ENCODE measurements around the gene QRFPR. TPM values are rescaled to one million over a fixed set of nuclear protein-coding genes. Genes with fewer than 3 reads are reported as not detected.

The QRFPR gene
- total RNA-seq, 1 donor from 2014 or later = 0.21 TPM

DNA sequence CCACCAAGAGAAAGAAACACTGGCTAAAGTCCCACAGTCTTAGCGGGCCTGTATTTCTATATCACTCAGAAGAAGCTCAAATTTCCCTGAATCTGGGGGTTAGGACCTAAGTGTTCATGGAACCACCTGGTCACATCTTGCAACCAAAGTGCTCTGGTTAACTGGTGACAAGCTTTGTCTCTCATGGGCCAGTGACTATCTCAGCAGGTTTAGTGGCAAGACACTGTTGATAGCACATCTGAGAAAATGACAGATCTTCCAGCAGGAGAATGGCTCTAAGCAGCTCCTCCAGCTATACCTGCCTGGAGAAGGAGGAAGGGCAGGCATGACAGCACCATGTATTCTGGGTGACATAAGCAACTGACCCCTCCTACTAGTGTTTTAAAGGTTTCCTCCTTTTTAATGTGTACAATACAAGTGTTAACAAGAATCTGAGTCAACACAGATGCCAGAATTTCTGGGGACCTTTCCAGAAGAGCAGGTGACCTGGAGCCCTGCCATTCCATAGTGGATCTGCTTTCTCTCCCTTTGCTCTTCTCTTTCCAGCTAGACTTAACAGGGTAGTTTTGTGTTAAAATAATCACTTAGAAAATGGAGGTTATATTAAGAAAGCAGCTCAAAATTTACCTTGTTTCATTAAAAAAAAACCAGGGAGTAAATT is 17.3 kb upstream of the QRFPR start:
- TF ChIP-seq, protein P1, sequence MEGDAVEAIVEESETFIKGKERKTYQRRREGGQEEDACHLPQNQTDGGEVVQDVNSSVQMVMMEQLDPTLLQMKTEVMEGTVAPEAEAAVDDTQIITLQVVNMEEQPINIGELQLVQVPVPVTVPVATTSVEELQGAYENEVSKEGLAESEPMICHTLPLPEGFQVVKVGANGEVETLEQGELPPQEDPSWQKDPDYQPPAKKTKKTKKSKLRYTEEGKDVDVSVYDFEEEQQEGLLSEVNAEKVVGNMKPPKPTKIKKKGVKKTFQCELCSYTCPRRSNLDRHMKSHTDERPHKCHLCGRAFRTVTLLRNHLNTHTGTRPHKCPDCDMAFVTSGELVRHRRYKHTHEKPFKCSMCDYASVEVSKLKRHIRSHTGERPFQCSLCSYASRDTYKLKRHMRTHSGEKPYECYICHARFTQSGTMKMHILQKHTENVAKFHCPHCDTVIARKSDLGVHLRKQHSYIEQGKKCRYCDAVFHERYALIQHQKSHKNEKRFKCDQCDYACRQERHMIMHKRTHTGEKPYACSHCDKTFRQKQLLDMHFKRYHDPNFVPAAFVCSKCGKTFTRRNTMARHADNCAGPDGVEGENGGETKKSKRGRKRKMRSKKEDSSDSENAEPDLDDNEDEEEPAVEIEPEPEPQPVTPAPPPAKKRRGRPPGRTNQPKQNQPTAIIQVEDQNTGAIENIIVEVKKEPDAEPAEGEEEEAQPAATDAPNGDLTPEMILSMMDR (IDR thresholded peaks at IDR 0.05) = no peak
- H3K4me3 ChIP-seq = no peak overlapping the region
- no peak for DNase-seq (ENCODE audit: low spot score in 2 of 2)
- no peaks in the 10 kb centered on the region for H3K4me1 ChIP-seq
- H3K36me3 ChIP-seq = no peaks in the 10 kb centered on the region
- intact Hi-C loops (cut with DNase I) = no loop called here
- H3K27me3 ChIP-seq = no peaks in the 10 kb centered on the region
- H3K27ac ChIP-seq = no peak overlapping the region
- H3K9me3 ChIP-seq = no peaks in the 10 kb centered on the region

DNA sequence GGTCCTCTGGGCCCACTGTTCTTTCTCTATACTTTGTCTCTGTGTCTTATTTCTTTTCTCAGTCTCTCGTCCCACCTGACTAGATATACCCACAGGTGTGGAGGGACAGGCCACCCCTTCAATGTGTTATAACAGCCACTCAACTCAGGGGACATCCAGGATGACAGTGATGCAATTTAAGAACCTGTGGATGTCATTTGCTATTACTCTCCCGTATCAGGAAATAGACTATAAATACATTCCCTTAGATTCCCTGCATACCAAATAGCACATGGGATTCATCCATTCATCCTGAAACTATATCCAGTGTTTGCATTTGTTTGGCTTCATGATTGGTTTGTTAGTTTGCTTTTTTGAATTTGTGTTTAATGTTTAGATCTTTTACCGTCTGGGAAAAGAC is 16.6 kb upstream of the QRFPR start:
- no peak overlapping the region for H3K27ac ChIP-seq
- no peaks in the 10 kb centered on the region for H3K4me1 ChIP-seq
- no peaks in the 10 kb centered on the region for H3K9me3 ChIP-seq
- DNase-seq (ENCODE audit: low spot score in 2 of 2) = no peak
- H3K36me3 ChIP-seq = no peaks in the 10 kb centered on the region
- H3K4me3 ChIP-seq = no peak overlapping the region
- TF ChIP-seq, protein P1 (IDR thresholded peaks at IDR 0.05) = no peak
- intact Hi-C loops (cut with DNase I) = no loop called here
- H3K27me3 ChIP-seq = no peaks in the 10 kb centered on the region

DNA sequence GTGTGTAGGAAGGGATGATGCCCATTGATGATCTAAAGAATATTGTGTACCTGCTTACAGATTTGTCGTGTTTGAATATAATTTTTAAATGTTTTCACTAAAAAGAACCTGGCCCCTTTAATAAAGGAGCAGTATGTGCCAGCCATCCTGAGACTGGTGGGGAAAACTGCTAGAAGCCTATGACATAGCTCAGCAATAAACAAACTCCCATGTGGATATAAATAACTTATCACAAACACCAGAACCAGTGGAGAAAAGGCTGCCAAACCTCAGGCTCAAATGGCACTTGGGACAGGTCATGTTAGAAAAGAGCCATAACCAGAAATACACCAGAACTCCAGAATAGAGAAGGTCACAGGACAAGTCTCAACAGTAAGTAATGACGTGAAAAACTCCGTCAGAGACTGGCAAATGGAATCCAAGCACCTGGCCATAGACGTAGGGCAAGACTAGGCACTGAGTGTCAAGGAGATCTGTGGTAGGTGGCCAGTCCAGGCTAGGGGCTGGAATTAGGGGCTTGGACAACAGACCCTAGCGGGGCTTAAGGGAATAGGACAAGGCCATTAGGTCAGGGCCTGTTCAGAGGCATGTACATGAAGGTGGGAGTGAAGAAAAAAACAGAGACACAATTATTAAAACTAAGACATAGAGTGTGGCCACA is 11.7 kb upstream of the QRFPR start:
- Histone ChIP-seq H3K4me1 (no peaks in the 10 kb centered on the region), H3K27ac (no peak overlapping the region), H3K9me3 (no peaks in the 10 kb centered on the region), H3K27me3 (no peaks in the 10 kb centered on the region), H3K36me3 (no peaks in the 10 kb centered on the region), H3K4me3 (no peak overlapping the region)
- intact Hi-C loops (cut with DNase I) = no loop called here
- TF ChIP-seq, protein P1 (IDR thresholded peaks at IDR 0.05) = no peak
- no peak for DNase-seq (ENCODE audit: low spot score in 2 of 2)

DNA sequence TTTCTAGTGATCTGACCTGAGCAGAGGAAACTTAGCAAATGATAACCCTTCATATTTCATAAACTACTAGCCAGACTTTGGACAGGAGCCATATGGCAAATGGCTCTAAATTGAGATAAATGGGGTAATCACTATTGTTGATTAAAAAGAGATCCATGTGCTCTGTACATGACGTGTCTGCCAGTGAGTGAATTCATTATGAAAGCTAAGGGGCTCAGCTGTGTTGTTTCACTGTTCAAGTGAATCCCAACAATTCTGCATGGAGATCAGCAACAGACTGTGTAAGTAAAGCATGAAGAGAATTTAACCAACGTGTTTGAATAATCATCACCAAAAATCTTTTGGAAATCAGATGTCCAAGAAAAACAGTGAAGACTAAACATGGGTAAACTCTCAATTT is 9.5 kb upstream of the QRFPR start:
- intact Hi-C loops (cut with DNase I) = no loop called here
- Histone ChIP-seq H3K9me3 (no peaks in the 10 kb centered on the region), H3K27me3 (no peaks in the 10 kb centered on the region), H3K36me3 (no peaks in the 10 kb centered on the region), H3K4me3 (no peak overlapping the region), H3K4me1 (no peaks in the 10 kb centered on the region), H3K27ac (no peak overlapping the region)
- TF ChIP-seq, protein P1 (IDR thresholded peaks at IDR 0.05) = no peak
- no peak for DNase-seq (ENCODE audit: low spot score in 2 of 2)

DNA sequence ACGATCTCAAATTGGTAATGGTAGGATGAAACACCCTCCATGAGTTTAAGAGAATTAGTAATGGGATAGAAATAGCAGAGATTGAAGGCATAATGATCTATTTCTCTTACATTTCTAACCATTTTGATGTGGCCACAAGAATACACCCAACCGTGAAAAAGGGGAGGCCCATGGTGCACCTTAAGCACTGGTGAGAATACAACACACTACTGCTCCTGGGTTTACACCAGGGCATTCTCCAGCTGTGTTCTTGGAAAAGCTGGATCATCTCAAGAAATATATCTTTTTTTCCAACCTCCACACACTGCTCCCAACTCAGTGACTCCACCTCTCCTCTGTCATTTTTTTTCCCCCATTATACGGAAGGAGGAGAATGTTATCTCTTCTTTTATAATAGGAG is 1.5 kb downstream of the QRFPR start:
- H3K27ac ChIP-seq = no peak overlapping the region
- no peaks in the 10 kb centered on the region for H3K9me3 ChIP-seq
- no peaks in the 10 kb centered on the region for H3K4me1 ChIP-seq
- no peaks in the 10 kb centered on the region for H3K36me3 ChIP-seq
- no peak for DNase-seq (ENCODE audit: low spot score in 2 of 2)
- H3K27me3 ChIP-seq = no peaks in the 10 kb centered on the region
- TF ChIP-seq, protein P1 (IDR thresholded peaks at IDR 0.05) = no peak
- no peak overlapping the region for H3K4me3 ChIP-seq
- intact Hi-C loops (cut with DNase I) = no loop called here
